Measurements from ENCODE around the gene RCSD1.

Gene RCSD1

DNA sequence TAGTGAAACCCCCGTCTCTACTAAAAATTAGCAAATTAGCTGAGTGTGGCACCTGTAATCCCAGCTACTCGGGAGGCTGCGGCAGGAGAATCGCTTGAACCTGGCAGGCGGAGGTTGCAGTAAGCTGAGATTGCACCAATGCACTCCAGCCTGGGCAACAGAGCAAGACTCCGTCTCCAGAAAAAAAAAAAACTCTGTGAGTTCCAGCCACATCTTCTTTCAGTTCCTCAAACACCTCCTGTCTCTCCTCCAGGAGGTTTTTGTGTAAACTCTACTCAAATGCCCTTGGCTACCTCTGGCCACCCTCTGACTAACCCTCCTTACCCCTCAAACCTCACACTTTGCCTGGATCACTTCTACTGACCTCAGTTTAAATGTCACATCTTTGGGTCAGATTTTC, 38.1 kb downstream of the RCSD1 start:
- DNase-seq (ENCODE audit: low read depth) = no peak

DNA sequence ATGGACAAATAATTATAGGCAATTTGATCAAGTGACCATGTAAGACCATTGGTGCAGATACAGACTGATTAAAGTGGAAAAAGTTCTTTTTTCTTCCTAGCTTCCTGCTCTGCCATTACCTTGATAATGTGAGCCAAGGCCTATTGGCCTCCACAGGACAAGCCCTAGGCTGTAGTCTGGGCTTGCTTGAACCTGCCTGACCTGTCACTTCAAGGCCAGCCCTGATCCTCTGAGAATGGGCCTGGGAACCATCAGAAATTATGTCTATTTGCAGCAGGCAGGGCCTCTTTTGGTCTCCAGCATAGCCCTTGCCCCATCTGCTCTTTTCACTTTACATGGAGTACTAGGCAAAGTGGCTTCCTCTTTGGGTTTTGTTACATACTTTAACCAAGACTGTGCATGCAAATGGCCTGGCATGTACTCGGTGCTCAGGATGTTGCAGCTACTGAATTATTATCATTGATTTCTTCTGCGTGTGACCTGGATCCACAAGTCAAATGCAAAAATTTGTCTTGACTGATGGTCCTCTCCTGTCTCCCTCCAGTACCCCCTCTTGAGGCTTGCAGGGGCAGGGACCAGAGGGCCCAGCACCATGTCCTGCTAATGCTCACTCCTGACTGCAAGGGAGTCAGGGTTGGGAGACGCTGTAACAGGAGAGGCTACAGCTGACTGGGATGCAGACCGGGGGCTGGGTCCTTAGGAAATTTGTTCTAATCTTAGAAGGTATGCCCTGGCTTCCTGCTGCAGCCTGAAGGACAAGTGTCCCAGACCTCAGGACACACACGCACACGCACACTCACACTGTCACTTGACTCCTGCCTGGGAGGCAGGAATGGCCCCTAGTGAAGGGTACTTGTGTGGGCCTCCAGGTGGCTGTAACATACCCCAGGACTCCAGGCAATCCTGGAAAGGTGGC, 39.4 kb downstream of the RCSD1 start:
- no peak for DNase-seq (ENCODE audit: low read depth)

DNA sequence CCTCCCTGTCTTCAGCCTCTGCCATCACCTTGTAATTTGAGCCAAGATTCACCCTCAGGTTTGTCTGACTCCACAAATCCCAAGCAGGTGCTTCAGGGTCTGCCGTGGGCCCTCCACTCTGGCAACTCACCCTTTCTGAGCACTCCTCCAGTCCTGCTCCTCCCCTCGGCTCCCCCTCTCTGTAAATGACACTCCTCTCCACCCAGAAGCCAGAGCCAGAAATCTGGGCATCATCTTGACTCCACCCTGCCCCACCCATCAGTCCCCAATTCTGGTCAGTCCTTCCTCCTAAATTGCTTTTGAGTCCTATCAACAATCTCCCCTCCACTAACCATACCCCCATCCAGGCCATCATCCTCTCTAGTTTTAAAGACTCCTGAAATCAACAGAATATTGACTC, 40.5 kb downstream of the RCSD1 start:
- DNase-seq (ENCODE audit: low read depth) = no peak

DNA sequence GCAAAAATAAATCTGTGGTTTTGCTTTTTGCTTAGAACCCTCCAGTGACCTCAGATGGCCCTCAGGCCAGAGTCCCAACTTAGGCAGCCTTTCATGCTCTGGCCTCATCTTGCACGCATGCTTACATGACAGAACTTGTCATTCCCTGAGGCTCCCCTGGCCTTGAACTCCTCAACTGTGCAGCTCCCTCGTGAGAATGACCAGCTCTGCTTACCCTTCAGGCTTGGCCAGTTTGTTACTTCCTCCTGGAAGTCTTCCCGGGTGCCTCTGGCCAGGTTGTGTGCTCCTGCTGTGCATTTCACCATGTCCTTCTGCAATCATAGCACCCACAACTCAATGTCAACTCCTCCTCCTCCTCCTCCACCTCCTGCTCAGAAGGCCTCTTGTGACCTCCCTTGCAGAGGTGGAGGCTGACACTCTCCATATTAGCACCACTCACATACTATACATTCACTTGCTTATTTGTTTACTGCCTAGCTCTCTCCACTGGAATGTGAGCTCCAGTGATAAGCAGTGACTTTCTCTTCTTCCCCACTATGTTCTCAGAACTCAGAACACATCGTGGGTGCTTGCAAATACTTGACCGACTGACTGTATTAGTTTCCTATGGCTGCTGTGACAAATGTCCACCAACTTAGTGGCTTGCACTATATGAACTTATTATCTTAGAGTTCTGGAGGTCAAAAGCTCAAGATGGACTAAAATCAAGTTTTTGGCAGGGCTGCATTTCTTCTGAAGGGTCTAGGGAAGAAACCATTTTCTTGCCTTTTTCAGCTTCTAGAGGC, 41.9 kb downstream of the RCSD1 start:
- no peak for DNase-seq (ENCODE audit: low read depth)

DNA sequence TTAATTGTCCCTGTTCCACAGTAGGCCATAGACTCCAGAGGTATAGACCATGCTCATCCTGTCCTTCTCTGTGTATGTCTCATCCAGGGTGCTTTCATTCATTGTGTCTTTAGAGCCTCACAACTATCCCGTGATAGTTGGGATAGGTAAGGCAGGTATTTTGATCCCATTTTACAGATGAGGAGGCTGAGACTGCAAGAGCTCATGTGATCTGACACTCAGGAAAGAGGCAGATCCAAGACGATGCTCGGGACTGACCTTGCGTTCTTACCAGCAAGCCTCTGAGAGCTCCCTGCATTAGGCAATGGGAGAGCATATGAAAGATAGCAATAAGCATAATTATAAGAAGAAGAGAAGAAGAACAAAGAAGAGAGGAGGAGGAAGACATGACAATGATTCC, 42.8 kb downstream of the RCSD1 start:
- no peak for DNase-seq (ENCODE audit: low read depth)

DNA sequence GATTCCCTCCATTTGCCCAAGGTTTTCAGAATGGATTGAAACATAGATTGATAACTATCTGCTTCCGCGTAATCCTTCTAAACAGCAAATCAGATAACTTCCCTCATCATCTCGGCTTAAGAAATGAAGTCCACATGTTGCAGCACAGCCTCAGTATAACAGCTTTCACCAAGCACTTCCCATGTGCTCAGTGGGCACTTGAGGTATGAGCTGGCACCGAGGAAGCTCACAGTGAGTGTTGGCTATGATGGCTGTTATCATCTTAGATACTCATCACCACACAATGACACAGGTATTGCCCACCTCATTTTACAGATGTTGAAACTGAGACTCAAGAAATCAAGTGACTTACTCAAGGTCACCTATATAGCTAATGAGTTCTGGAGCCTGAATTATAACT, 43.2 kb downstream of the RCSD1 start:
- no peak for DNase-seq (ENCODE audit: low read depth)

DNA sequence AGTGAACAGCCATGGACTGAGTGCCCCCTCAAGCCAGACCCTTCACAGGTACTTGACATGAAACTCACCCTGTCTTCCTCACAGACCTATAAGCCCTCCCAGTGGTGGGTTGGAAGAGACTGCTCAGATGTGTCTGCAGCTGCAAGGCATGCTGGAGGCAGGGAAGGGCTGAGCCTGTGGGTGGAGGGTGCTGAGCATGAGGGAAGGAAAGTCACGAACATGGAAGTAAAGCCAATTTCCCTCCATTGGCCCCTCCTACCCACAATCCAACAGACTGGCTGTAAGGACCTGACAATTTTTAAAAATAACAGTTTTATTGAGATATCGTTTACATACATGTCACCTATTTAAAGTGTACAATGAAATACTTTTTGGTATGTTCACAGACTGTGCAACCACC, 44.1 kb downstream of the RCSD1 start:
- DNase-seq (ENCODE audit: low read depth) = no peak

DNA sequence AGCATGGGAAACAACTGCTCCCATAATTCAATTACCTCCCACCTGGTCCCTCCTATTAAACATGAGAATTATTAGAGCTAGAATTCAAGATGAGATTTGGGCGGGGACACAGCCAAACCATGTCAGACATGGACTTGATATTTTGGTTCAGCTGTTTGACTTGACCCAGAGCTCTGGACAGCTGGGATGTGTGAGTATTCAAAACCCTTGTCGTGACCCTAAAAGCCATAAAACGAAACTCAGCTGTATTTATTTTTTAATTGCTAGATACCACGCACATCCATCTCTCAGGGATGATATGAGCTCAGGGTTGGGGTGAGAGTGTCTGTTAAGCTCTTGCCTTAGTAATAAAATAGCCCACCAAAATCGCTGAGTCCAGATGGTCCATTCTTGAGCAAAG, 45.4 kb downstream of the RCSD1 start:
- DNase-seq (ENCODE audit: low read depth) = no peak

DNA sequence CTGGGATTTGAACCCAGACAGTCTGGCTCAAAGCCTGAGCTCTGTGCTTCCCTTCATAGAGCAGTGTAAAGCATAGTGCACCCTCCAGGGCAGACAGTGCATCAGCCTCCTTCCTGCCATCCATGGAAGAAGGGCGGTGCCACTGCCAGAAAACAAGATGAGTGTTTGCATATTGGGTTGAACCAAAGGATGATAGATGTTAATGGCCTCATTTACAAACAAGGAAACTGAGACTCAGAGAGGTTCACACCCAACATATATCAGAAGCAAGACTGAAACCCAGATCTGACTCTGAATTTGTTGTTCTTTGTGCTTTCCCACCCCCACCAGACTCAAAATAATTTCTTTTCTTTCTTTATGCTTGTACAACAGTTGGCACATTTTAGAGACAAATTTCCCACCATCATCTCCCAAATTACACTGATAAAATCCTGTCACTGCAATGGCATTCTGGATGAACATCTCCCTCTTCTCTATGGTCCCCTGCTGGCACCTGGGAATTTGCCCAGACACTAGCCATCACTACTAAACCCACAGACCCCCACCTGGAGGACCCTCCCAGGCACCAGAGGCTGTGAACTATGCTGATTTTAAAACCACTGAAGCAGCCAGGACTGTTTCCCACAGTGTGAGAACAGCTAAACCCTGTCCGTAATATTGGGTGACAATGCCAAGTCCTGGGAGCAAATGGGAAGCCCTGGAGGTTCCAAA, 46.3 kb downstream of the RCSD1 start:
- DNase-seq (ENCODE audit: low read depth) = no peak

DNA sequence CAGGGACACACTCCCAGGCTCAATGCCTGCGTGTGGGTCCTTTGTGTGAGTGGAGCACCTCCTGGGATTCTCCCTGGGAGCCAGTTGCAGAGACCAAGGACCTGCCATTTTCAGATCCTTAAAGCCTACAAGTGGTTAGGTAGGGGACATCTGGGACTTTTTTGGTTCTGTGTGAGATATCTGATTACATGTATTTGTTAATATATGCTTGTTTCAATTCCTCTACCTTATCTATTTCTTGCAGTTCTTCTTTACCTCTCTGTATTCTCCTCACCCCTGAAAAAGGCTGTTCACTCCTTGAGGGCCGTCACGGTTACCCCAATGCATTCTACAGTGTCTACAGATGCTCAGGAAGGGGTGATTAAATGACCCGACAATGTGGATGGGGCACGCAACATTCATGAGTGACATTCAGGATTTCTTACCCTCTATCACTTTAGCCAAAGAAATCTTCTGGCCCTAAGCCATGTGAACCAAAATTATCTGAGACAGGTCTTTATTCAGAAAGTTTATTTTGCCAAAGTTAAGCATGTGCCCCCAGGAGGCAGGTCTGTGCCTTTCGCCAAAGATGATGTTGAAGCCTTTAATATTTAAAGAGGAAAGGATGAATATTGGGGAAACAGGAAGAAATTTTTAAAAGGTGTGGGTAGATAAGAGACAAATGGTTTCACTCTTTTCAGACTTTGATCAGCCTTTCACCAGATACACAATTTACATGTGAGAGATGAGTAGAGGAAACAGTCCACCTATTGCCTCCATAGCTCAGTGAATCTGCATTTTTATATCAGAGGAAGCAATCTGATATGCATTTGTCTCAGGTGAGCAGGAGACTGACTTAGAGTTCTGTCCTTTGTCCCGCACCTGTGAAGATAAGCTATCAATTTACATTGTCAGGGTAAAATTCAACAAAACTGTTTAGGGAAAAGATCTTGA, 47.1 kb downstream of the RCSD1 start:
- no peak for DNase-seq (ENCODE audit: low read depth)

DNA sequence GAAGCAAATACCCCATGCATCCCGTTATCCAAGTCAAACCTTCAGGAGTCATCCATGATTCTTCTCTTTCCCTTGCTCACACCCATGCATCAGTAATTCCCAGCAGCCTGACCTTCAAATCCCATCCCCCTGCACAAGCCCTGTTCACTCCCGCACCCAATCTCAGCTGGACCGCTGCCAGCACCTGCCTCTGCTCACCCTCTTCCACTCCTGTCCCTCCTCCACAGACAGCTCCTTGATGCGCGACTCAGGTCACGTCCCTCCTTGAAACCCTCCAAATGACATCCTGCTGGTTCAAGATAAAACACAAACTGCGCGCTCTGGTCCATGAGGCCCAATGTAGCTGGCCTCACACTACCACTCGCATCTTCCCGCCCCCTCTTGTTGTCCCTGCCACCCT, 48.4 kb downstream of the RCSD1 start:
- no peak for DNase-seq (ENCODE audit: low read depth)

DNA sequence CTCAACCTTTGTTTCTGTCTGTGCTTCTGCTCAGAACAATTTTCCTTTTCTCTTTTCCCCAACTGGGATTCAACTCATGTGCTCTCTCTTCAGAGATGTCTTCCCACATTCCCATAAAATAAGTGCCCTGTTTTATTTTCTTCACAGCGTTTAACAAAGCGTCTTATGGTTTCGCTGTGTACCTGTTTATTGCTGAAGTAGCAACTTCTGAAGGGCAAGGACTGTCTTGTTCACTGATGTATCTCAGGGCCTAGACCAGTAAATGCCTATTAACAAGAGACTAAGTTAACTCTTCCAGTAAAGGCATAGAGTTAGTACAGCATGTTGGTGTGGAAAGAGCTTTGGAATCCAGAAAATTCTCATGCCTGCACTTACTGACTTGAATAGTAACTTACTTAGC, 48.8 kb downstream of the RCSD1 start:
- no peak for DNase-seq (ENCODE audit: low read depth)

DNA sequence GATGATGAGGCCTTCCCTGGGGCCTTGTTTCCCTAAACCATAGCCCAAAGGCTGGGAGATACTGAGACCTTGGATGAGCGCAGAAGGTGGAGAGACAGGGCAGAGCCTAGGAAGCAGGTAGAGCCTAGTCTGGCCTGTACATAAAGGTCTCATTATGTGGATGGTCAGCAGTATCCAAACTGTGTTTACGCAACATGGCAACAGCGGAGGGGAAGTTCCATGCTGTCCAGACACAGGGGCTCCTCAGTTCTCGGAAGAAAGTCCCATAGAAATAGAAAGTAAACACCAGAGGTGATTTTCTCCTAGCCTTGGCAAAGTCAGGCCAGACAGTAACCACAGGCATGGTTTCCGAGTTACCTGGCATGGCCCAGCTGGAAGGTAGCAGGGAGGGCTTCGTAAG, 49.7 kb downstream of the RCSD1 start:
- no peak for DNase-seq (ENCODE audit: low read depth)

DNA sequence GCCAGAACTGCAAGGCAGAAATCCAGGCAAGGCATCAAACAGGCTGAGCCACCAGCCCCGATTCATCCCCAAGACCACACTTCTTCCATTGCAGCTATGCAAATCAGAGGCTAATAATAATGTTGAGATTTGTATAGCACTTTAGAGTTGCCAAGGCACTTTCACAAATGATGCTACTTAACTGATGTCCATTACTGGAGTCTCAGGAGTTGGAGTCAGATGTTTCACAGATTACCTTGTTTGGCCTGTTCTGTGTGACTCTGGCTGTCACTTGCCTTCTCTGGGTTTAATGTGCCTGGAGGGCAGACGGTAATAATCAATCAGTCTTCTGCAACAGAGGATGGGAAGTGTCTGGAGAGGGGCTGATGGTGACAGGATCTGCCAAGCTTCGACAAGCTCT, 51.0 kb downstream of the RCSD1 start:
- no peak for DNase-seq (ENCODE audit: low read depth)

DNA sequence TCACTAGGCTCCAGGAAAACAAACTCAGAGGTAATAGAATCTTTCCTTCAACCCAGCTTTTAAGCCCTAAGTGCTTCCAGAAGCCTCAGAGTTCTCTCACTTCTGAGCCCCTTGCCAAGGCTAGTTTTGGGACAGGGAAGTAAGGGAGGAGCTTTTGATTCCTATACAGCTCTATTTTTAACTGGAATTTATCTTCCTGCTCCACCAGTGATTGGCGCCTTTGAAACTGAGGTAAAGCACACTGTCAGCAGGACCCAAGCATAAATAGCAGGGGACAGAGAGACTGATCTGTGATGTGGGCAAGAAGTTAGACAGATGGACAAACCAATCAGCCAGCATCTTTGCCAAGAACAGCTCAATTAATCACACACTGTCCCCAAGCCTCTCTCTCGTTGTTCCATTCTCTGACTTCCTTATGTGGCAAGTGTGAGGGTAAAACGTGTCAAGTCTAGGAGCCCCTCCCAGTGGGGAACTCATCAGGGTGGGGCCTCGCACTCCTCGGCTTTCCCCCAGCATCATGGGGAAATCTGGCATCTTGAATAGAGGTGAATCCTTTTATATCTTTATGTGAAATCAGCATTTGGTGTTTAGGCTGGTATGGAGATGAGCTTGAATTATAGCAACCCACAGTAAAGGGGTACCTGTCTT, 51.5 kb downstream of the RCSD1 start:
- DNase-seq (ENCODE audit: low read depth) = no peak

DNA sequence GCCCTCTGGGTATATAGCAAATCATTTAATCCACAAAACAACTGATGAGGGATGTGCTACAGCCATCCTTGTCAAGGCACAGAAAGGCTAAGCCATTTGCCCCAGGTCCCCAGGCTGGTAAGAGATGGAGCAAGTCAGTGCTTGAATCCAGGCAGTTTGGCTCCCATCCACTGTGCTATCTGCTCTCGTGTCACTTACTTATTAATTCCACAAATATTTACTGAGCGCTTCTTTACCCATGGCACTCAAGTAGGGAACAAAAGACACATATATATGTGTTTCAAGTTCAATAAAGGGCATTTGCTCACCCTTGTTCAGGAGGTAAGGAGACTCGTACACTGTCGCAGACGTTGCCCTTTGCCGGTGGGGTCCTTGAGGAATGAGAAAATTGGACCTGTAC, 53.2 kb downstream of the RCSD1 start:
- DNase-seq (ENCODE audit: low read depth) = no peak

DNA sequence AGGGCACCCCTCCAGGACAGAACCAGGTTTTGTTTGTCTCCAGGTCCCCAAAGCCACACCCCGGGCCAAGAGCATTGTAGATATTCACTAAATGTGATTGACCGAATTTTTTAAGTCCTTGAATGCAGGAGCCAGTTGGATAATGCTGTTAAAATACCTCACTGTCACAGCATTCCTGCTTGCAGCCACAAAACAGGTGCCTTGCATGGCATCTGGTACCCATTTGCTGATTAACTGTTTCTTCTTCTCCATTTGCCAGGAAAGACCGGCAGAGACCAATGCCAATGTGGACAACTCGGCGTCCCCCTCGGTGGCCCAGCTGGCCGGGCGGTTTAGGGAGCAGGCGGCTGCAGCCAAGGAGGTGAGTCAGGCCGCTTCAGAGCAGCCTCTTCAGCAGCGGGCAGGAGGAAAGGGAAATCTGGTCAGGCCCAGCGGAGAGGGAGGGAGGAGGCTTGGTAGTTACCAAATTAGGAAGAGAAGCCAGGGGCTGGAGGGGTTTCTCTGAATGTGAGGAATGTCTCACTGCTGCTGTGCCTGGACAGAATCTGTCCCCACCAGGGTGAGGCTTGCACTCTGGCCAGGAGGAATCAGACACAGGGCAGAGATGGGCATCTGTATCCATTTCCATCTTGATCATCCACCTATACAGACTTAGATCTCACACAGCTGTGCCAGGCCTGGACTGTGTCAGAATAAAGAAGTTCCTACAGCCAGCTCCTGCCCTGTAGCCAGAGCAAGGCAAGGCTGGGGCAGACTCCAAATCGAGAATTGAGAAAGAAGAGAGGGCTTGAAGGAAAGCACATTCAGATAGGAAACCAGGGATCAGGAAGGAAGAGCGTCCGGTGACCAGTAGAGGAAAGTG, 53.8 kb downstream of the RCSD1 start:
- no peak for DNase-seq (ENCODE audit: low read depth)

DNA sequence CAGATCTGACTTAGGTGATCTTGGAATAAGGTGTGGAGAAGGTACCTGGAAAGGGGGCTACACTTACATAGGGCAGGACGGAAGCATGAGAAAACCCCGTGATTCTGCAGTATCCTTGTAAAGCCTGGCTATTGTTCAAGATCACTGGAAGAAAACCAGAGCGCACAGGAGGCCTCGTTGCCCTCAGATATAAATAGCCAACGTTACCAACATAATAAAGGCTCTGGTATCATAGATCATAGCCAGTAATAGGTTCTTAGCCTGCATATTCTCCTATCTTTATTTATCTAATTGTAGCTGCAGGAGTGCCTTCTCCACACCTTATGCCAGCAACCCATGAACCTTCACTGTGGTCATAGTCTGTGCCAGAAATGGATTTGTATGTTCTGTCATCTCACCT, 55.8 kb downstream of the RCSD1 start:
- no peak for DNase-seq (ENCODE audit: low read depth)

DNA sequence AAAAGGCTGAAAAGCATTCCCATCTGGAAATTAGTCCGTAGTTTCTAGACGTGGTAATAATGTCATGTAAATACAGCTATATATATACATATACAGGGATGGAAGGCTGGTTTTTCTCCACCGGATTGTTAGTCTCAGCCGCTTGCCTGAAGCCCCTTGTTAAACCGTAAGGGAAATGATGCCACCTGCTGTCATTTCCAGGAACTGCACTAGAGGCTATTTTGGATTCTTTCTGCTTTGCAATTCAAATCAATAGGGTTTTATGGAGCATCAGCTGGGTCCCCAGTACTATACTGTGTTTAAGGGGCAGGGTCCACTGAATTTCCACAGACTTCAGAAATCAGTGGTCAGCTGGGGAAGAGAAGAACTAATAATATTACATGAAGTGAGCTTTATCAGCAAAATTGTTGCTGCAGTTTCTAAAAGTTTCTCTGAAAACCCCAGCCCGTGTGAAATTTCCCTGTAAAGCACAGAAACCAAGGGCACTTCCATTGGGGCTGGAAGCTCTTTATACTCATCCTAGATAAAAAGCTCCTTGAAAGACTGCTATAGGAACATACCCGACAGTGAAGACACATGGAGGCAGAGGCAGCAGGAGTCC, 58.0 kb downstream of the RCSD1 start:
- DNase-seq (ENCODE audit: low read depth) = peak; percentile 72

DNA sequence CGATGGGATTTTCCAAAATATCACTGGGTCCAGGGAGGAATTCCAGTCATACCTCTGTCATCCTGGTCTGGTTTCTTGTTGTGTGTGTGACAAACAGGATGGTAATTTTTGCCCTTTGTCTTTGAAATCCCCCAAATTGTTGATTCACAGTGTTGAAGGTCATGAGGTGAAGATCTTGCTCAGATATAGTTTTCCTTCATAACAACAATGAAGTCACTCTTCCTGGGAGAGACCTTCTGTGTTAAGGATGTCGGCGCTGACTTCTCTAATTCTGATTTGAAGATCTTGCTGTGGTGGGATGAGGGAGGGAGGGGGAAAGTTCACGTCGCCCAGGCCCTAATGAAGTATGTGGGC, 59.5 kb downstream of the RCSD1 start:
- DNase-seq (ENCODE audit: low read depth) = no peak

Measured in T follicular helper cell (primary cell).